DOHH2 (cell line): ENCODE data around the gene FBXW5.

Experiments used
- H3F3A ChIP-seq: fragments of 200-600 bp; sonication (generic), shearing (Covaris generic); 2 replicates; pipeline ENCODE4 v1.6.0; 2016; ENCODE audit warnings: antibody characterized with exemption, mild to moderate bottlenecking; ENCODE audit not compliant: control insufficient read depth, insufficient read depth
- H3K27ac ChIP-seq: fragments of 200-600 bp; sonication (generic); 2 replicates; pipeline ENCODE4 v1.5.1; 2014; ENCODE audit warnings: low read depth, mild to moderate bottlenecking, low read length, moderate library complexity
- H3K27me3 ChIP-seq: fragments of 200-600 bp; sonication (generic); 2 replicates; pipeline ENCODE4 v1.6.1; 2014; ENCODE audit warnings: mild to moderate bottlenecking, low read length, mixed read lengths; ENCODE audit not compliant: control insufficient read depth
- H3K36me3 ChIP-seq: fragments of 200-600 bp; sonication (generic); 2 replicates; pipeline ENCODE4 v1.6.1; 2014; ENCODE audit warnings: mild to moderate bottlenecking, low read length, moderate library complexity, mixed read lengths; ENCODE audit not compliant: control insufficient read depth
- H3K4me1 ChIP-seq: fragments of 200-600 bp; sonication (generic); 2 replicates; pipeline ENCODE4 v1.6.1; 2014; ENCODE audit warnings: mild to moderate bottlenecking, low read length, mixed read lengths; ENCODE audit not compliant: control insufficient read depth
- H3K4me2 ChIP-seq: fragments of 200-600 bp; sonication (generic); 2 replicates; pipeline ENCODE4 v1.6.0; 2014; ENCODE audit warnings: mild to moderate bottlenecking, low read length, moderate library complexity
- H3K4me3 ChIP-seq: fragments of 200-600 bp; sonication (generic); 2 replicates; pipeline ENCODE4 v1.5.1; 2014; ENCODE audit warnings: mild to moderate bottlenecking, low read length, mixed read lengths
- H3K79me2 ChIP-seq: fragments of 200-600 bp; sonication (generic); 2 replicates; pipeline ENCODE4 v1.6.1; 2014; ENCODE audit warnings: mild to moderate bottlenecking, low read length, mixed read lengths; ENCODE audit not compliant: control insufficient read depth
- H3K9me2 ChIP-seq: fragments of 200-600 bp; sonication (generic); replicated peaks from 2 replicates; pipeline ENCODE4 v1.6.1; 2014; ENCODE audit warnings: mild to moderate bottlenecking, low read length, mixed read lengths; ENCODE audit not compliant: control insufficient read depth
- H3K9me3 ChIP-seq: fragments of 200-600 bp; sonication (generic); 2 replicates; pipeline ENCODE4 v1.6.1; 2014; ENCODE audit warnings: antibody characterized with exemption, low read length, mixed read lengths; ENCODE audit not compliant: control insufficient read depth, insufficient read depth
- H4K20me1 ChIP-seq: fragments of 200-600 bp; sonication (generic); 2 replicates; pipeline ENCODE4 v1.6.0; 2014; ENCODE audit warnings: low read depth, mild to moderate bottlenecking, antibody characterized with exemption, low read length, moderate library complexity; ENCODE audit not compliant: control insufficient read depth, insufficient read depth
- CTCF ChIP-seq: fragments of 200-600 bp; sonication (generic); IDR thresholded peaks from one replicate; pipeline ENCODE4 v1.5.1; 2014; ENCODE audit warnings: antibody characterized with exemption, mild to moderate bottlenecking, low read depth, low read length; ENCODE audit not compliant: poor library complexity, severe bottlenecking
- EZH2phosphoT487 ChIP-seq: fragments of 200-600 bp; sonication (generic); IDR thresholded peaks from 2 replicates; pipeline ENCODE4 v1.6.1; 2017; ENCODE audit warnings: borderline replicate concordance, mild to moderate bottlenecking, antibody characterized with exemption, low read length, moderate library complexity, mixed read lengths

The FBXW5 gene

GRCh38 chr9:136934277-136934676 lies 10.3 kb downstream of the FBXW5 start:
- Histone ChIP-seq H3K79me2 (peaks cover 5% of the 10 kb centered on the region; the same call in 1 of the 2 replicates), H3K4me1 (no peaks in the 10 kb centered on the region), H4K20me1 (no peaks in the 10 kb centered on the region), H3K4me2 (no peak overlapping the region), H3K9me3 (no peaks in the 10 kb centered on the region), H3K4me3 (no peak overlapping the region), H3F3A (peaks cover 17% of the 10 kb centered on the region), H3K9me2 (no peaks in the 10 kb centered on the region), H3K27me3 (no peaks in the 10 kb centered on the region), H3K27ac (no peak overlapping the region), H3K36me3 (peaks cover 26% of the 10 kb centered on the region)
- TF ChIP-seq EZH2phosphoT487: no peak
- no peak for TF ChIP-seq CTCF

- no peaks in the 10 kb centered on the region for H3K4me1 ChIP-seq
- no peak overlapping the region for H3K4me2 ChIP-seq
Observed at GRCh38 chr9:136931611-136932130, 12.9 kb downstream of the FBXW5 start.

GRCh38 chr9:136930014-136930413 lies 14.5 kb downstream of the FBXW5 start:
- H3K4me2 ChIP-seq: no peak overlapping the region
- peaks cover 52% of the 10 kb centered on the region for H3K36me3 ChIP-seq
- no peaks in the 10 kb centered on the region for H4K20me1 ChIP-seq
- H3K9me3 ChIP-seq: no peaks in the 10 kb centered on the region
- H3K79me2 ChIP-seq: no peaks in the 10 kb centered on the region
- peaks cover 3% of the 10 kb centered on the region; the same call in 1 of the 2 replicates for H3F3A ChIP-seq
- no peaks in the 10 kb centered on the region for H3K4me1 ChIP-seq
- H3K9me2 ChIP-seq: no peaks in the 10 kb centered on the region
- H3K27me3 ChIP-seq: no peaks in the 10 kb centered on the region
- no peak overlapping the region for H3K27ac ChIP-seq
- TF ChIP-seq CTCF: no peak
- TF ChIP-seq EZH2phosphoT487: no peak
- H3K4me3 ChIP-seq: no peak overlapping the region

More at GRCh38 chr9:136931611-136932130, 12.9 kb downstream of the FBXW5 start:
- H3K4me3 ChIP-seq: no peak overlapping the region
- TF ChIP-seq EZH2phosphoT487: no peak
- TF ChIP-seq CTCF: no peak
- H3K9me2 ChIP-seq: no peaks in the 10 kb centered on the region
- H3F3A ChIP-seq: peaks cover 9% of the 10 kb centered on the region
- no peaks in the 10 kb centered on the region for H3K9me3 ChIP-seq
- no peaks in the 10 kb centered on the region for H4K20me1 ChIP-seq
- no peaks in the 10 kb centered on the region for H3K79me2 ChIP-seq
- H3K27ac ChIP-seq: no peak overlapping the region
- H3K27me3 ChIP-seq: no peaks in the 10 kb centered on the region
- H3K36me3 ChIP-seq: peaks cover 35% of the 10 kb centered on the region
